CD4-positive, alpha-beta T cell treated with Interleukin-15 for 1 hour (primary cell): ENCODE results near the gene CEL.
"Not testable (repeated sequence)": the region's sequence is repeated elsewhere in the genome, so short reads cannot be mapped to it uniquely, and the experiment has no call there.

Experiments
- DNase-seq: peaks from one replicate; pipeline ENCODE4 v3.0.0-alpha.2; 2020

Gene CEL

DNA sequence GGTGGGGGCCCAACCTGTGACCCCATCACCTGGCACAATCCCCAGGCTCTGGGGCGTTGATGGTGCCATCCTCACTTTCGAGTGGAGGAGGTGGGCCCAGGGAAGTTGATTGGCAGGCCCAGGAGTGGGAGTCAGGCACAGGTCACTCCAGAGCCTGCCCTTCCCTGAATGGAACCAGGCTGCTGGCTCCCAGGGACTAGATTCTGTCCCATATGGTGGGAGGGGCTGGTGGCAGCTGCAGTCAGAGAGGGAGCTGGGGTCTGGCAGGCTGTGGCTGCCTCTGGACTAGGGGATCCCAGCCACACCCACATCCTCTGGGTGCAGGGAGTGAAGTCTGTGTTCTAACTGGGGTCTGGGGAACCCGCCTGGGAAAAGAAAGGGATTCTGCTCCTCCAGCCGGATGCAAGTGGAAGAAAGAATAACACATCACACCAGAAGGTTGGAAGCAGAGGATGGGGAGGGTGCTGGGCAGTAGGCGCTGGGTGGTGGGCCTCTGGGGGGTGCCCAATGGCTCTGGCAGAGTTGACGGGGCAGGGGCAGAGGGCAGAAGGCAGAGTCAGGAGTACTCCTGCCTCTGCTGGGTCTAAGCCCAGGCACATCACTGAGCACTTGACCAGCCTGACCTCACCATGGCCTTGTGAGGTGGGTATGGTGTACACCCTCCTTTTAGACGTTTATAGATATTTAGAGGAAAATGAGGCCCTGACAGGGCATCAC is 25.8 kb downstream of the CEL start:
- DNase-seq: no peak

DNA sequence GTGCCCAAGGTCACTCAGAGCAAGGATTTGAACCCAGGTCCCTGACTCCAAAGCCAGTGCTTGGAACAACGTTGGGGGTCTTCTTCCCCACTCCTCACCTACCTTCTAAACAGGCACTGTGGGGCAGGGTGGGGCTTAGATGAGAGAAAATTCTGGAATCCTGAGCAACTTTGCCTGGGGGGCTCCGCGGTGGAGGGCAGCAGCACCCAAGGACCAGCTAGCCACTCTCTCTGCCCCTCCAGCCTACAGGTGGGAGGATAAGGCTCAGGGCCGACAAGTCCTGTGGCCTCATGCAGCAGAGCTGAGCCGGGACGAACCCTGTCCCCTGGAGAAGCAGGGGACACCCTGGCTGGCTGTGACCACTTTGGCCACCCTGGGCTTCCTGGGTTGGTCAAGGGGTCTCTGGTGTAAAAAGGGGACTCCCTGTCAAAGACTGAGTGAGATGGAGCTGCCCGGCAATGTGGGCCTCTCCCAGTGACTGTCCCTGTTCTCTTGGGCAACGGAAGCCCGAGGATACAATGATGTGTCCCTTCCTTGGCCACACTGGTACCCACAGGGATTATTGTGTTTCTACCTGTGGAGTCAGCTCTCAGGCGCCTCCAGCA is 26.5 kb downstream of the CEL start:
- no peak for DNase-seq

DNA sequence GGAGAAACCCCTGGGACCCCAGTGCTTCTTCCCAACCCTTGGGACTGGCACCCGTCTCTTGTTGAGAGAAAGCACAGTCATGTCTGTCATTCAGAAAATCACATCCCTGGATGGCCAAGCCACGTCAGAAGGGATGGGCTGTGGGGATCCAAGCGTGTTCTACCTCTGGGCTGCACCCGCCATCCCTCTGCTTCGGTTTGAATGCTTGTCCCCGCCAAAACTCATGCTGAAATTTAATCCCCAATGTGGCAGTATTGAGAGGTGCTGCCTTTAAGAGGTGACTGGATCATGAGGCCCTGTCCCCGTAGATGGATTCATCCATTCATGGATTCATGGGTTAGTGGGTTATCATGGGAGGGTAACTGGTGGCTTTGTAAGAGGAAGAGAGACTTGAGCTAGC is 27.0 kb downstream of the CEL start:
- no peak for DNase-seq

DNA sequence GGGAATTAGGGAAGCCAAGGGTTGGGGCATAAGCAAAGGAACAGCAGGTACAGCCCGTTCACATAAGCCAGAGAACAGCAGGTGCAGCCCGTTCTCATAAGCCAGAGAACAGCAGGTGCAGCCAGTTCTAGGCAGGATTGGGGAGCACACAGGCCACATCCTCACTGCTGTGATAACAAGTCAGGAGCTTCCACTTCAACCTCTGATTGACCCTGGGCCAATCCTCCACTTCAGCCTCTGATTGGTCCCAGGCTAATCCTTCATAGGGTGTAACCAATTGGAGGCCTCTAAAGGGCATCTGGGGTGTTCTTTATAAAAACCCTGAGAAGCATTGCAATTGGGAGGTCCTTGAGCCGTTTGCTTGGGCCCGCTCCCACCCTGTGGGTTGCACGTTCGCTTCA is 27.5 kb downstream of the CEL start:
- no peak for DNase-seq

DNA sequence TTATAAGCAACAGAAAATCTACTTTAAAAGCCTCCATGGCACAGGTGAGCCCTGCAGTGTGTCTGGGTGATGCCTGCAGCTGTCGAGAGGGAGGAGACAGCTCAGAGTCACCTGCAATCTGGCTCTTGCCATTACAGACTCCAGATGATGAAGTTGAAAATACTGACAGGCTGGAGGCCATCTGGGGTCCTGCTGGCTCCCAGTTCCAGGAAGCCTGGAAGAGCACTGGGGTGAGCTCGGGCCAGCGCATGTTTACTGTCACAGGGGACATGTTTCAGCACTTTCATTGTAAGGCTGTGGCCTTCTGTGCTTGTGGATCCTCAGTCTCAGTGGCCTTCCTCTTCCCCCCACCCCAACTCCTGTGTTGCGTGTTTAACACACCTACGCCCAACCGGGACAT is 28.4 kb downstream of the CEL start:
- DNase-seq: no peak

DNA sequence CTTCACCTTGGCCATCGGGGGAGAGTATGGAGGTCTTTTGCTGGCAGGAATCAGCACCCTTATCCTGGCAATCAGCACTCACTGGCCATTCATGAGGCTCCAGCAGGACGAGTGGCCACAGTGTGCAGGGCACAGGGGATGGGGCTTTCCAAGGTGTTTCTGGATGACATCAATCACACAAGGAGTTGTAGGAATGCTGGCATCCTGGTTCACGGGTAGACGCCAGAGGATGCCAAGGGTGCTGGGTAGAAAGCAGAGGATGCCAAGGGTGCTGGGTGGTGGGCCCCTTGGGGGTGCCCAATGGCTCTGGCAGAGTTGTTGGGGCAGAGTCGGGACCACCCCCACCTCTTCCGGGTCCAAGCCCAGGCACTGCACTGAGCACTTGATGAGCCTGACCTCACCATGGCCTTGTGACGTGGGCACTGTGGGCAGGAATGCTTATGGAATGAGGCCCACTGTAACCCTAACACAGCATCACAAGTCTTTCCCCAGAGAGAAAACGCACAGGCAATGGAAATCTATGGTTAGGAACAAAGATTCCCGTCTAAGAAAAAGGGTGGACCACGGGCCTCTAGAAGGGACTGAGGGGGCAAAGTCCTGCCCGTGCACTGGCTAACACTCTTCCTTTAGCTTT is 29.1 kb downstream of the CEL start:
- DNase-seq: no peak

DNA sequence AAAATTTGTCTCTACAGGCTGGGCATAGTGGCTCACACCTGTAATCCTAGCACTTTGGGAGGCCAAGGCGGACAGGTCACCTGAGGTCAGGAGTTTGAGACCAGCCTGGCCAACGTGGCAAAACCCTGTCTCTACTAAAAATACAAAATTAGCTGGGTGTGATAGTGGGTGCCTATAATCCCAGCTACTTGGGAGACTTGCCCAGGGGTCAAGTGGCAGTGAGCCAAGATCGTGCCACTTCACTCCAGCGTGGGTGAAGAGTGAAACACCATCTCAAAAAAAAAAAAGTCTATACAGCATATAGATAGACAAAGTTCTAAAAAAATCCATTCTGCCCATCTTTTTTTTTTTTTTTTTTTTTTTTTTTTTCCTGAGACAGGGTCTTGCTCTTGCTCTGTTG is 32.6 kb downstream of the CEL start:
- not testable (repeated sequence) for DNase-seq

DNA sequence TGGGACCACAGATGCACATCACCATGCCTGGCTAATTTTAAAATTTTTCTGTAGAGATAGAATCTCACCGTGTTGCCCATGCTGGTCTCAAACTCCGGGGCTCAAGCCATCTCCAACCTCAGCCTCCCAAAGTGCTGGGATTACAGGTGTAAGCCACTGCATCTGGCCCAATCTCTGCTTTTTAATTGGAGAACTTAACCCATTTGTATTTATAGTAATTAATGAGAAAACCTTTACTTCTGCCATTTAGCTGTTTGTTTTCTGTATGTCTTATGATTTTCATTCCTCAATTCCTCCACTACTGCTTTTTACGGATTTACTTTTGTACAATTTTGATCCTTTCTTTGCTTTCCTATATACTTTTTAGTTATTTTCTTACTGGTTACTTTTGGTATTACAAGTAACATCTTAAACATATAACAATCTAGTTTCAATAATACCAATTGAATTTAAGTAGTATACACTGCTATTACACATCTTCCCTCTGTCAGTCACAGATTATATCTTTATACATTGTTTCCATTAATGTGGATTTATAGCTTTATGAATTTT is 33.1 kb downstream of the CEL start:
- no peak for DNase-seq

DNA sequence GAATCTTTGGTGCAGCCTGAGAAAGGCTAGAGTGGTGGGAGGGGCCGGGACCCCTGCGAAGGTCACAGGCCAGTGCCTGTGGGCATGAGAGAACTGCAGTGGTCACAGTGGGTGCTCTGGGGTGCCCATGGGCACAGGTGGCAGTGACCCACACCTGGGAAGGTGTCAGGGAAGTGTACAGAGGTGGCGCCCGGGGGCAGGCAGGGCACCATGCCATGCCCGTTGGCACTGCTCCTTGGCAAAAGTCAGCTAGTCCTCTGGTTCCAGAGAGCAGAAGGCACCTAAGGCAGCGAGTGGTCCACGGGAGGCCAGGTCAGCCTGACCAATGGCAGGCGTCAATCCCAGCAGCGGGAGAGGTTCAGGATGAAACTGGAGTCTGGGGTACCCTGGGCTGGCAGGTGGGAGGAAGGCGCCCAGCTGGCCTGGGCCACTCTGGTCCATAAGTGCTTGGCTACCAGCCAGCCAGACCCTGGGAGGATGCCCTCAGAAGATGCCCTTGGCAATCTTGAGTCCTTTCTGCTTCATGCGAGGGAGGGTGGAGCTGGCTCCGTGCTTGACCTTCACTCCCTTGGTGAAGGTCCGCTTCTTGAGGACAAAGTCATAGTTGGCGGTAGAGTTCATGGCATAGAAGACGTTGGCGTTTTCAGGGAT is 36.4 kb downstream of the CEL start:
- no peak for DNase-seq

DNA sequence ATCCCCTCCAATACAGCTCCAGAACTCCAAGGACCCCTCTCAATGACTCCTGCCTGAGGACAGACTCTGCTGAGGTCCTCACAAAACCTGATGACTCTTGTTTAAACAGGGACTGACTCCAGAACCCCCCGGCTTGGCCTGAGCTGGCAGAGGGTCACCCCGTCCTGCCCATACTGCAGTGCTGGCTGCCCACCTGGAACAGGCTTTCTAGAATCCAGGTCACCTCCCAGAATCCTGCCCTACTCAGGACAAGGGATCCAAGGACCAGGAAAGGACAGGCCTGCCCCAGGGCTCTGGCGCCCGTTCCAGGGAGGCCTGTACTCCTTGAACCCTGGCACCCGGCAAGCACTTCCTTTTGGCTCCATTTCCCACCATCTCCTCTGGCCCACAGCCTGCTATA is 37.1 kb downstream of the CEL start:
- DNase-seq: no peak

DNA sequence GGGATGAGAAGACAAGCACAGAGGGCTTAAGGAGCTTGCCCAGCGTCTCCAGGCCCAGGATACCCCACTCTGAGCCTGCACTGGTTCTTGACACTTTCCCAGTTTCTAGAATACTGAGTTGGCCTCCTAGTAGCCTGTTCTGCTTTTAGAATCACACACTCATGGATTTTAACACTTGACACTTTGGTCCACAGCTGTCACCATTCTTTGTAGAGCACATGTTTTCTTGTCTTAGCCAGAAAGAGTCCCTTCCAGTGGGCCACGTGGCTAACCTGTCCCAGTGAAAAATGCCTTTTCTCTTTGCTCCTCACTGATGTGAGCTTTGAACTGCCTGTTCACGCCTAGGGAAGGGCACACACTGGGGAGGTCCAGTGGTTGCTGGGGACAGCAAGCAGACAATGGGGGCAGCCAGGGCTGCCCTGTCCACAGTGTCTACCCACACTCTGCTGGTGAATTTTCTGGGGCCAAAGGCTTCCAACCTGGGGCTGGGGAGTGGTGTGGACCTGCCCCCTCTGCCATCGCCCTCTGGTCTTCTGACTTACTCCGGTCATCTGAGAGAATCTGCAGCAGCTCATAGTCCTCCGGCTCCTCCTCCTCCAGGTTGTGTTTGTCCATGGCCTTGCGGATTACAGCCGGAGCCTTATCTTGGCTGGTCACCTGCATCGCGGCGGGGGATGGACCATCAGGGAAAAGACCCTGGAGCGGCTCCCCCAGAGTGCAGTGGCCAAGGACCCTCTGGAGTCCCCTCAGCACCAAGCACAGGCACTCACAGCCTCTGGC is 38.1 kb downstream of the CEL start:
- no peak for DNase-seq

DNA sequence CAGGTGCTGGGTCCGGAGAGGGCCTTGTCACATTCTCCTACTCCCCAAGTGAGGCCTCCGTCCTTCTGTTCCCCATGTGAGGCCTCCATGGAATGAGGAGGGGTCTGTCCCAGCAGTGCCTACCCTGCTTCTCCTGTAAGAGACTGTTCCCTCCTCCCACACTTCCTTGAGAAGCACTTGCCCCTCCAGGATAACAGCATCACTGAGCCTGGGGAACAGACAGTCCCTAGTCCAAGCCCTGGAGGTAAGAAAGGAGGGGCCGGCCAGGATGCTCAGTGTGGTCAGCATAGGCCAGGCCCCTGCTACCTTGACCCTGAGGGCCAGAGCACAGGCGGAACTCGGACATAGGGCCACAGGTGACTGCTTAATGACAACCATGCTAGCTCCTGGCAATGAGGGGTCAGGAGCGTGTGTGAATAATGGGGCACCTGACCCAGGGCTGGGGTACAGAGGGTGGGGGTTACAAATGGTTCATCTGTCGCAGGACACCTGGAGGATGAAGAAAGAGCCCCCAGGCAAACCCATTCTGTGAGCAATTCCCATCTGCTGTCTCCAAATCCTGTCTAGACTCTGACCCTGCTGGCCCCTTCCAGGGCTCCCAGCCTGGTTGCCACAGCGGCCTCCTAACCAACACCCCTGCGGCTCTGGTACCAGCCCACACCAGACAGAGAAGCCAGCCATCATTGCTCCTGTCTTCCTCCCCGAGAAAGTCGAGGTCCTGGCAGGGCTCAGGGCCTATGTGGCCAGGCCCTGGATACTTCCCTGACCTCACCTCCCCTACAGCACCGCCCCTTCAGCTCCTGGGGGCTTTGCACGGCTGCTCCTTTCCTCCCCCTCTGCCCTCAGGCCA is 39.0 kb downstream of the CEL start:
- no peak for DNase-seq

DNA sequence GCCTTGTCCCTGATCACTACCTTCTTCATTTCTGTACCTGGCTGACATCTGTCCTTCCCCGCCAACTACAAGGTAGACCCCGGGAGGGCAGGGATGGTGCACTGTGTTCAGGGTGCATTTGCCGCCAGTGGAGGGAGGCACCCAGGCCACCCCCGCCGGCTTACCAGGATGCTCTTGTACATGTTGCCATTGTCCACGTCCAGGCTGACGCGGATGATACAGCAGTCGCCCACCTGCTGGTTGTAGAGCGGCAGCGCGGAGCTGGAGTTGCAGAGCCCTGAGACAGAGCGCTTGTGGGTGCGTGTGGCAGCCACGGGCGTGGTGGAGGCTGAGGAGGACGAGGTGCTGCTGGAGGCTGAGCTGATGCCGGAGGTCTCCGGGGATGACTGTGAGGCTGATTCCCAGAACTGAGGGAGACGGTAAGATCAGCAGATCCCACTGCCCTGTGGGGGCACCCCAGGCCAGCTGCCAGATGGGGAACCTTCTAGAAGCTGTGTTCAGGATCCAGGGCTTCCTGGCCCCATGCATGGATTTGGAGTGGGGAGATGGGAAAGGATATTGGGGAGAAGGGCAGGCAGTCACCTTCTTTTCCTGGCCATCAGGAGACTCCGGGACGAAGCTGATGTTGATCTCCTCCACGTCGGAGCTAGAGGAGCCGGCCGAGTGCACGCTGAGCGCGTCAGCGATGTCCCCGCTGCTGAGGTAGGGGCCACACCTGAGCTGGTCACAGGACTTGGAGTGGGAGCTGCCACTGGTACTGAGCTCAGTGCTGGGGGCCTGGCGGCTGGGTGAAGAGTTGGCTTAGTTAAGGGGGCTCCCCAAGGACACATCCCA is 39.8 kb downstream of the CEL start:
- no peak for DNase-seq

DNA sequence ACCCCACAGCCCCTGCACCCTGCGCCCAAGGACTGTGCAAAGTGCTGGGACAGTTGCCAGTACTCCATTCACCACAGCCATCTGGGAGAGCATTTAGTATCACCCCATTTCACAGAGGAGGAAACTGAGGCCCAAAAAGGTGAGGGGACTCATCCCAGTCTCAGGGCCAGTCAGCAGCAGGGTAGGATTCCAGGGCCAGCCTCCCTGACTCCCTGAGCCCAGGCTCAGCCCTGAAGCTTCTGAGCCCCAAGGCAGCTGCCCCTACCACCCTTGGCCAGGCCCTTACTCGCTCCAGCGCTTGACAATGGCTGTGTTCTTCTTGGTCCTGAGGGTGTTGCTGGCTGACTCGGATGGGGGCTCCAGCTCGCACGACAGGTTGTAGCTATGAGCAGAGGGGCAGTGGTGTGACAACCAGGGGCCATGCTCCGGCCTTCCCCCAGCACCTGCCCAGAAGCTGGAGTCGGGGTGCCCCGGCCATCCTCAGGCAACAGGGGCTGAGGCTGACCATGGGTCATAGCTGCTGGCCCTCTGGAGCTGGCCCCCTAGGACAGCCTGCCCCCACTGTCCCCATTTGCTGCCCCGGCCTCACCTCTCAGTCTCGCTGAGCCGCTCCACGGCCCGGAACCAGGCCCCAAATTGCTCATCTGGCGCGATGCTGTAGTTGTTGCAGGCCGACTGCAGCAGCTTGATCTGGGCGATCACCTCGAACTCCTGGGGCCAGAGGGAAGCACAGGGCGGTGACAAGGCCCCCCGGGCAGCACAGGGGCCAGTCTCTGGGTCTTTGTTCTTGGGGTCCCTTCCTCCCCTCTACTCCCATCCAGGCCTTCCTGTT is 40.6 kb downstream of the CEL start:
- no peak for DNase-seq

DNA sequence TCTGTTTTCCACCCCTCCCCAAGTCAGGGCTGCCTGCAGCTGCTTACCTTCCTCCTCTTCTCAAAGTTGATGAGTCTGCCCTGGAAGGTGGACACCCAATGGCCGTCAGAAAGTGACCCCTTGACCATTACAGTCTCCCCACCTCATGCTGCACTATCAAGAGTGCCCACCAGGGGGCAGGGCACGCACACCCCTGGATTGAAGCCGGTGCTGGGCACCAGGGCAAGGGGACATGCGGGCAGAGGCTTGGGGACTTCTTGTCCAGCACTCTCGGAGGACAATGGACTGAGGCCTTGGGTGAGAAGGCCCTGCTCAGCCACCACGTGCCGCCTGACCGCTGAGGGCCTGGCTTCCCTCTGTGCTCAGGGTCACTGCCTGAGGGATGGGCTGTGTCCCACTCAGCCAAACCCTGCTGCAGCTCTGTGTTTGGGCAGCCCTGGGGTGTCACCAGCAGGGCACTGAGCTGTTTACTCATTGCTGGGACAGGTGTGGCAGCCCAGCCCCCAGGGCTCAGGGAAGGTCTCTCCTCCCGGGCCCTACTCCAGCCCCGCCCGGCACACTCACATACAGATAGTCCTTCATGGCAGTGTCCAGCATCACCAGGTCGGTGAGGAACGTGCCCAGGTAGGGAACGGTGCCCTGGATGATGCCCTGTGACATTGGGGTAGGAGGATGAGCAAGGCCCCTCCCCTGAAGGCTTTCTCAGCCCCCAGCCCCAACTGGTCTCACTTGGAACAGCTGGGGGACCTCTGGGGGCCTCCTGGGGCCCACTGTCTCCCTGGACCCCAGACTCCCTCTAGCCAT is 41.6 kb downstream of the CEL start:
- DNase-seq: peak; percentile 46

DNA sequence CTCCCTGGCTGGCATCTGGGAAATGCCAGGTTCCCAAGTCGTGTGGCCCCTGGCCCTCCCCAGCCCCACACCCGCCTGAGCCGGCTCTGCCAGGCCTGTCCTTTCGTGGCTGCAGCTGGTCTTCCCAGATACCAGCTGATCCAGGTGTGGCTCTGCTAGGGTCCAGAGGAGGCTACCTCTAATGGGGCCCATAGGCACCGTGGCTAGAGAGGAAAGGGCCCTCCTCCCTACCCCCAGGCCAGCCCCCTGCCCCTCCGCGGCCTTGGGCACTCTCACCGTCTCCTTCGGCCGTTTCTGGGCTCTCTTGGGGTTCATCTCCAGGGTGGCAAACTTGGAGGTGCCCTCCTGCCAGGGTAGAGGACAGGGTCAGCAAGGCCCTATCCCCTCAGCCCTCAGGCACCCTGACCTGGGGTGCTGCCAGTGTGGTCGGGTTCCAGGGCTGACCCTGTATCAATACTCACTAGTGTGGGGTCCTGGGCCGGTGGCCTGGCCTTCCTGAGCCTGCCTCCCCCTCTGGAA is 42.3 kb downstream of the CEL start:
- peak; percentile 15 for DNase-seq

DNA sequence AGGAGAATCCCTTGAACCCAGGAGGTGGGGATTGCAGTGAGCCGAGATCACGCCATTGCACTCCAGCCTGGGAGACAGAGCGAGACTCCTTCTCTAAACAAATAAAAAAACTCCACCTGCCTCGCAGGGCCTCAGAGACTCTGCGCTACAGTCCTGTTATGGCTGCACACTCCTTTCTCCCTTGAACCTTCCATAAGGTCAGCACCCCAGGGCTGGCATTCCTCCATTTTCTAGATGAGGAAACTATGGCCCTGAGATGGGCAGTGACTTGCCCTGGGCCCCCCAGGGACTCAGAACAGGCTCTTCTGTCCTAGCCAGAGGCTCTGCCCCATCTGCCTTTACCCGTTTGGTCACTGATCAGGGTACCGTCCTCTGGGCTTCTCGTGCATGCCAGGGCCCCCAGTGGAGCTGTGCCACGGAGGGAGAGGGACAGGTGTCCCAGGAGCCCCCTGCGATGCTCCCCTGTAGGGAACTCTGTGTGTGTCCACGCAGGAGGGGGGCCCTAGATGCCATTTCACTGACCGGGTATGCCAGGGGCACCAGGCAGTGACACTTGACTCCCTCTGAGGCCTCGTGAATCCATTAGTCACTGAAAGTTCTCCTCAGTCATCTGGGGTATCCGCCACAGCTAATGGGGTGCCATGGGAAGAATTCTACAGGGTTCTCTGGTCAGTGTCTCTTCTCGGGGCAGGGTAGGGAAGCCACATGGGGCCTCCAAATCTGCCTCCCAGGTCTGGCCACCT is 43.1 kb downstream of the CEL start:
- DNase-seq: peak; percentile 13

DNA sequence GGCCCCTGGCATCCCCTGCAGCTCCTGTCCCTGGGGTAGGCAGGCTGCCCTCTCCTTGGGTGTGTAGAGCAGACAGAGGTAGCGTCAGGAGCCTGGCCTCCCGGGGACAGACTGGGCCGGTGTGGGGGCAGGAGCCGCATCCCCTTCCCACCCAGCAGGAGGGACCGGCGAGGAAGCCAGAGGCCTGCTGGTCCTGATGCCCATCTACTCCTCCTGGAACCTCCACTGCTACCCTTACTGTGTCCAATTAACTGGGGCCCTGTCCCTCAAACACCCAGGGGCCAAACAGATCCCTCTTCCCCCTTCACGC is 43.6 kb downstream of the CEL start:
- peak; percentile 15 for DNase-seq
